ENCODE measurements around the gene NNMT.

The NNMT gene

GRCh38 chr11:114262681-114263512 lies 33.3 kb upstream of the NNMT start:
- DNase-seq (ENCODE audit: low read depth) = peak; percentile 69
- no peak overlapping the region for H3K4me3 ChIP-seq (ENCODE audit: control insufficient read depth, low read depth, low read length)
- peak; percentile 82 for TF ChIP-seq CTCF (conservative IDR thresholded peaks at IDR 0.05; ENCODE audit: control insufficient read depth, insufficient read depth, low read depth, low read length)

GRCh38 chr11:114263513-114264170 lies 32.6 kb upstream of the NNMT start:
- no peak for DNase-seq (ENCODE audit: low read depth)
- no peak overlapping the region for H3K4me3 ChIP-seq (ENCODE audit: control insufficient read depth, low read depth, low read length)
- no peak for TF ChIP-seq CTCF (conservative IDR thresholded peaks at IDR 0.05; ENCODE audit: control insufficient read depth, insufficient read depth, low read depth, low read length)

GRCh38 chr11:114264381-114264780 lies 31.8 kb upstream of the NNMT start:
- TF ChIP-seq CTCF (conservative IDR thresholded peaks at IDR 0.05; ENCODE audit: control insufficient read depth, insufficient read depth, low read depth, low read length) = no peak
- H3K4me3 ChIP-seq (ENCODE audit: control insufficient read depth, low read depth, low read length) = no peak overlapping the region
- DNase-seq (ENCODE audit: low read depth) = no peak

- no peak for TF ChIP-seq CTCF (conservative IDR thresholded peaks at IDR 0.05; ENCODE audit: control insufficient read depth, insufficient read depth, low read depth, low read length)
- DNase-seq (ENCODE audit: low read depth) = no peak
- H3K4me3 ChIP-seq (ENCODE audit: control insufficient read depth, low read depth, low read length) = no peak overlapping the region
These were observed 30.9 kb upstream of the NNMT start for GRCh38 chr11:114265122-114265878.

GRCh38 chr11:114269498-114269897 lies 26.7 kb upstream of the NNMT start:
- DNase-seq (ENCODE audit: low read depth) = no peak
- TF ChIP-seq CTCF (conservative IDR thresholded peaks at IDR 0.05; ENCODE audit: control insufficient read depth, insufficient read depth, low read depth, low read length) = no peak
- no peak overlapping the region for H3K4me3 ChIP-seq (ENCODE audit: control insufficient read depth, low read depth, low read length)

- no peak for DNase-seq (ENCODE audit: low read depth)
- no peak for TF ChIP-seq CTCF (conservative IDR thresholded peaks at IDR 0.05; ENCODE audit: control insufficient read depth, insufficient read depth, low read depth, low read length)
These were observed 25.5 kb upstream of the NNMT start for GRCh38 chr11:114270531-114271270.

More at GRCh38 chr11:114270531-114271270, 25.5 kb upstream of the NNMT start:
- no peak overlapping the region for H3K4me3 ChIP-seq (ENCODE audit: control insufficient read depth, low read depth, low read length)

Data from fibroblast of mammary gland (primary cell).